ENCODE measurements around the gene SLC7A6. TPM values are rescaled to one million over a fixed set of nuclear protein-coding genes. Genes with fewer than 3 reads are reported as not detected.
"Not testable (repeated sequence)": the region's sequence is repeated elsewhere in the genome, so short reads cannot be mapped to it uniquely, and the experiment has no call there.

Gene SLC7A6
- total and polyA plus RNA-seq, 3 experiments from 2014 or later, result 18.7 to 94.9 (median 91.2) TPM

DNA sequence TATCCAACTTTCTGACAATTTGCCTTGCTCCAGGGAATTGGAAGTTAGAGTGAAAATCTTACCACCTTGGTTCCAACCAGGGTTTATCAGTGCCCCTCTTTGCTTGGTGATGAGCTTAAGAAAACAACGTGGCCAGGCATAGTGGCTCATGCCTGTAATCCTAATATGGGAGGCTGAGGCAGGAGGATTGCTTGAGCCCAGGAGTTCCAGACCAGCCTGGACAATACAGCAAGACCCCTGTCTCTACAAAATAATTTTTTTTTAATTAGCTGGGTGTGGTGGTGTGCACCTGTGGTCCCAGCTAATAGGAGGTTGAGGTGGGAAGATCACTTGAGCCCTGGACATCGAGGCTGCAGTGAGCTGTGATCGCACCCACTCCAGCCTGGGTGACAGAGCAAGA is 21.4 kb downstream of the SLC7A6 start:
- Mint-ChIP-seq H3K4me1 (peaks cover 92 to 95% (median 95%) of the 10 kb centered on the region in 3 donors), H3K36me3 (peaks cover 0 to 63% (median 29%) of the 10 kb centered on the region in 3 donors), H3K4me3 (peak overlapping the region in 6 of 7 donors; percentile 79 to 90 (median 84)), H3K27me3 (no peaks in the 10 kb centered on the region), H3K9me3 (no peaks in the 10 kb centered on the region), H3K27ac (peak overlapping the region; percentile 80 to 98 (median 90))
- peaks cover 16% of the 10 kb centered on the region for H3K36me3 ChIP-seq (ENCODE audit: insufficient read depth, low read length)
- no peak for DNase-seq
- no peaks in the 10 kb centered on the region for H3K27me3 ChIP-seq (ENCODE audit: insufficient read depth, low read length, poor library complexity, severe bottlenecking)
- POLR2A ChIA-PET, result interaction anchor here (0.6 to 3.5 kb wide), 8 partner anchors 10 to 567 kb away, joined by 3 to 21 read pairs (median 6); partner anchors contain the start of genes GFOD2, PRMT7, SLC7A6 and SLC7A6OS
- H3K9me3 ChIP-seq (ENCODE audit: low read length), result no peaks in the 10 kb centered on the region
- CTCF ChIA-PET, result interaction anchor here (1.1 to 22.1 kb wide), 8 partner anchors 9 to 43 kb away, joined by 4 to 319 read pairs (median 10); partner anchors contain the start of genes PRMT7, SLC7A6 and SLC7A6OS
- H3K27ac ChIP-seq (ENCODE audit: low read depth, low read length), result no peak overlapping the region
- H3K4me3 ChIP-seq (ENCODE audit: low read length), result peak overlapping the region; percentile 57
- peaks cover 99% of the 10 kb centered on the region for H3K4me1 ChIP-seq (ENCODE audit: insufficient read depth, low read length)

DNA sequence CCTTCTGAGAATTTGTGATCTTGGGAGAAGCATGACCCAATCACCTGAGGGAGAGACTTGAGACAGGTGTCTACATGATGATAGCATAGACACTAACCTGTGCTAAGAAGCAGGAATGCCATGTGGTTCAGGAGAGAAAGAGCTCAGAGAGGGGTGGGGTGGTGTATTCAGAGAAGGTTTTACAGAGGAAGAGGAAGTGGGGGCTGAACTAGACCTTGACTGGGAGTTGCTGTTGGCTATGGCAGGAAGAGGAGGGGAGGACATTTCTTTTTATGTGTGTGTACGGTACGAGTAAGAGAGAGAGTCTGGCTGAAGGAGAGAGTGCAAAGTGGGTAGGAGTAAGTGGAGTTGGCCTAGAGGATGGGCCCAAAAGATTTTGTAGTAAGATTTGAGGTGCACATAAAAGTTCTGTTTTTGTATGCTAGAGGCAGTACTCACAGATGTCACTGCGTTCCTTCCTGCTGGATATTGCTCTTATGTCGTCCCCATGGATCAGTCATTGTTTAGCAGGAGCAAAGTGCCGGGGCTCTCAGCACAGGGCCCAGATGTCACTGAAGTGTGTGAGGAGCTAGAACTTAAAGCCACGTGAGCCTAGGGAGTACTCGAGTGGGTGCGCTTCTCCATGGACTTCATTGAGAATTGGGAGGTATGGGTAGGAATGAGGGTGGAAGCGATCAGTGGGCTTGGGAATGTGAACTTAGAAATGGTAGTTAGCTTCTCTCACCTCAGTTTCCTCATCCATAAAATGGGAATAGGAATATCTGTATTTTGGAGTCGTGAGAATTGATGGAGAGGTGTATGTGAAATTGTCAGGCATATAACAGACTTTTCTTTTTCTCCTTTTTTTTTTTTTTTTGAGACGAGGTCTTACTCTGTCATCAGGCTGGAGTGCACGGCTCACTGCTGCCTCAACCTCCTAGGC is 22.1 kb downstream of the SLC7A6 start:
- CTCF ChIA-PET, result interaction anchor here (1.1 to 22.1 kb wide), 8 partner anchors 8 to 43 kb away, joined by 4 to 319 read pairs (median 11); partner anchors contain the start of genes PRMT7, SLC7A6 and SLC7A6OS
- DNase-seq, result peak in 2 of 5 donors; percentile 53 to 73
- H3K27me3 Mint-ChIP-seq, result no peaks in the 10 kb centered on the region

DNA sequence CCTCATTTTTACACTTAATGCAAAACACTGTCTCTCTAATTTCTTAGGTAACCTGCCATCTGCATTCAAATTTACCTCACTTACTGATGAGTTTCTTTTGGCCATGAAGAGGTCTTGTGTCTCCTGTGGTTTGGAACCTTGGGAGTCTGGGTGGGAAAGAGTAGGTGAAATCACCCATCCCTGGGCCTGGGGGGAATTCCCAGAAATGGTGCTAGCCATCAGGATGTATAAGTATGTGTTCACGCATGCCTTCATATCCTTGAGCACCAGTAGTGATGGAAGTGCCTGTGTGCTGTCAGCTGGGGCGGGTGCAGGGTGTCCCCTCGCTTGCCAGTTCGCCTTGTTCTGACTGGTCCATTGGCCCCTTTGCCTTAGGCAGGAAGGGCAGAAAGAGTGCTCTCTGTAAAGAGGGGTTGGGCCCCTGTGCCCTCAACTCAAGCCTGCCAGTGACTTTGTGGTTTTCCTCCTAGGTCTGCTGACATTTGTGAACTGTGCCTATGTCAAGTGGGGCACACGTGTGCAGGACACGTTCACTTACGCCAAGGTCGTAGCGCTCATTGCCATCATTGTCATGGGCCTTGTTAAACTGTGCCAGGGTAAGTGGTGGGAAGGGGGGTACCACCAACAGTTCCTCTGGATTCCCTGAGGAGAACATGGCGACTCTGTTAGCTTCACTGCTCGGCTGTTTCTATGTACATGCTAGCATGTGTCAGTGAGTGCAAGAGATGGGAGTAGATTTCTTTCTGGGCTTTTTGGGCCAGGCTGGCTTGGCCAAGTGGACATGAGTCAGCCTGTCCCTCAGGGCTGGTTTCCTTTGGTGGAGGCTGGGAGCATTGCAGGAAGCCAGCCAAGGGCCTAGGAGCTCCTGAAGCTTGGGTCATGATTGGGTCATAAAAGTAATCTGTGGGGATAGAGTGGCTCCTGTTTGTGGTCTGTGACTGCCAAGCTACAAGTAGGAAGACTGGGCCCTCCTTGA is 23.2 kb downstream of the SLC7A6 start:
- H3K36me3 ChIP-seq (ENCODE audit: insufficient read depth, low read length), result peaks cover 18% of the 10 kb centered on the region
- H3K4me3 Mint-ChIP-seq, result peak overlapping the region; percentile 53 to 84 (median 72)
- H3K27ac Mint-ChIP-seq, result peak overlapping the region; percentile 79 to 98 (median 91)
- H3K4me1 ChIP-seq (ENCODE audit: insufficient read depth, low read length), result peaks cover 99% of the 10 kb centered on the region
- ChIA-PET CTCF (interaction anchor here (0.8 to 22.1 kb wide), 4 partner anchors 23 to 41 kb away, joined by 3 to 319 read pairs (median 8); partner anchors contain the start of genes PRMT7, SLC7A6 and SLC7A6OS), POLR2A (interaction anchor here (0.5 to 1.6 kb wide), 6 partner anchors 13 to 398 kb away, joined by 3 to 9 read pairs (median 6); partner anchors contain the start of genes PLA2G15, PRMT7 and SLC7A6OS)
- peaks cover 91 to 95% (median 95%) of the 10 kb centered on the region in 3 donors for H3K4me1 Mint-ChIP-seq
- H3K9me3 ChIP-seq (ENCODE audit: low read length), result no peaks in the 10 kb centered on the region
- no peak overlapping the region for H3K27ac ChIP-seq (ENCODE audit: low read depth, low read length)
- no peaks in the 10 kb centered on the region for H3K27me3 Mint-ChIP-seq
- peak in 4 of 5 donors; percentile 19 to 63 (median 60) for DNase-seq
- peaks cover 3 to 63% (median 24%) of the 10 kb centered on the region in 3 donors for H3K36me3 Mint-ChIP-seq
- H3K27me3 ChIP-seq (ENCODE audit: insufficient read depth, low read length, poor library complexity, severe bottlenecking), result no peaks in the 10 kb centered on the region
- H3K9me3 Mint-ChIP-seq, result no peaks in the 10 kb centered on the region
- peak overlapping the region; percentile 57 for H3K4me3 ChIP-seq (ENCODE audit: low read length)

More for the DNA sequence above, 22.1 kb downstream of the SLC7A6 start:
- H3K27me3 ChIP-seq (ENCODE audit: insufficient read depth, low read length, poor library complexity, severe bottlenecking), result no peaks in the 10 kb centered on the region
- Mint-ChIP-seq H3K27ac (peak overlapping the region; percentile 85 to 98 (median 90)), H3K9me3 (no peaks in the 10 kb centered on the region), H3K4me3 (peak overlapping the region; percentile 67 to 90 (median 83)), H3K36me3 (peaks cover 3 to 64% (median 28%) of the 10 kb centered on the region in 3 donors), H3K4me1 (peaks cover 92 to 96% (median 95%) of the 10 kb centered on the region in 3 donors)
- POLR2A ChIA-PET, result interaction anchor here (0.5 to 3.5 kb wide), 12 partner anchors 10 to 1362 kb away, joined by 3 to 21 read pairs (median 5); partner anchors contain the start of genes GFOD2, PRMT7, SLC7A6 and SLC7A6OS
- no peaks in the 10 kb centered on the region for H3K9me3 ChIP-seq (ENCODE audit: low read length)
- peak overlapping the region; percentile 57 for H3K4me3 ChIP-seq (ENCODE audit: low read length)
- peaks cover 19% of the 10 kb centered on the region for H3K36me3 ChIP-seq (ENCODE audit: insufficient read depth, low read length)
- H3K27ac ChIP-seq (ENCODE audit: low read depth, low read length), result no peak overlapping the region
- peaks cover 99% of the 10 kb centered on the region for H3K4me1 ChIP-seq (ENCODE audit: insufficient read depth, low read length)

DNA sequence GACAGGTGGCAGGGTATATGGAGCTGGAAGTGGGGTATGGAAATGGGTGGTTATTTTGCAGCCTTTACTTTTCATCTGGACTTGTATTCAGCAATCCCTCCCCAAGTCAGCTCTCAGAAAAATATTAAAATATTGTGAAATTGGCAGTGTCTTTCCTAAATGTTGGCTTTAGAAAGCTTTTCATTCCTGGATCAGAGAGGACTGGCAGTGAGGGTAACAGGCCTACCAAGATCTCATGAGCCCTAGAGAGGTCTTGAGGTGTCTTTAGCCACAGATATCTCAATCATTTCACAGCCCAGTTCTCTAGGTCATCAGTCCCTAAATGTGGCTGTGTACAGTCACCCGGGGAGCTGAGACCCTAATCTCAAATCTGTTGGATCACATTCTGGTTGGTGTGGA is 23.9 kb downstream of the SLC7A6 start:
- Mint-ChIP-seq H3K4me3 (peak overlapping the region in 6 of 7 donors; percentile 53 to 84 (median 76)), H3K27me3 (no peaks in the 10 kb centered on the region), H3K9me3 (no peaks in the 10 kb centered on the region), H3K4me1 (peaks cover 89 to 93% (median 93%) of the 10 kb centered on the region in 3 donors), H3K27ac (peak overlapping the region; percentile 79 to 98 (median 91)), H3K36me3 (peaks cover 3 to 62% (median 22%) of the 10 kb centered on the region in 3 donors)
- Histone ChIP-seq H3K36me3 (ENCODE audit: insufficient read depth, low read length) (peaks cover 18% of the 10 kb centered on the region), H3K27ac (ENCODE audit: low read depth, low read length) (no peak overlapping the region), H3K27me3 (ENCODE audit: insufficient read depth, low read length, poor library complexity, severe bottlenecking) (no peaks in the 10 kb centered on the region), H3K9me3 (ENCODE audit: low read length) (no peaks in the 10 kb centered on the region), H3K4me1 (ENCODE audit: insufficient read depth, low read length) (peaks cover 96% of the 10 kb centered on the region), H3K4me3 (ENCODE audit: low read length) (peak overlapping the region; percentile 5)
- ChIA-PET POLR2A (interaction anchor here (0.5 to 1.6 kb wide), 4 partner anchors 13 to 399 kb away, joined by 4 to 9 read pairs (median 6); partner anchors contain the start of genes PLA2G15, PRMT7 and SLC7A6OS), CTCF (interaction anchor here (0.8 to 22.1 kb wide), 5 partner anchors 23 to 51 kb away, joined by 3 to 319 read pairs (median 4); partner anchors contain the start of genes PRMT7, SLC7A6 and SLC7A6OS)
- no peak for DNase-seq

DNA sequence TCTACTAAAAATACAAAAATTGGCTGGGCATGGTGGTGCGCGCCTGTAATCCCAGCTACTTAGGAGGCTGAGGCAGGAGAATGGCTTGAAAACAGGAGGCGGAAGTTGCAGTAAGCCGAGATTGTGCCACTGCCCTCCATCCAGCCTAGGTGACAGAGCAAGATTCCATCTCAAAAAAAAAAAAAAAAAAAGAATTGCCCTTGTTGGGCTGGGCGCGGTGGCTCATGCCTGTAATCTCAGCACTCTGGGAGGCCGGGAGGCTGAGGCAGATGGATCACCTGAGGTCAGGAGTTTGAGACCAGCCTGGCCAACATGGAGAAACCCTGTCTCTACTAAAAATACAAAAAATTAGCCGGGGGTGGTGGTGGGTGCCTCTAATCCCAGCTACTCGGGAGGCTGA is 24.5 kb downstream of the SLC7A6 start:
- peaks cover 23% of the 10 kb centered on the region for H3K36me3 ChIP-seq (ENCODE audit: insufficient read depth, low read length)
- peaks cover 91% of the 10 kb centered on the region for H3K4me1 ChIP-seq (ENCODE audit: insufficient read depth, low read length)
- Mint-ChIP-seq H3K27ac (peak overlapping the region; percentile 84 to 98 (median 94)), H3K36me3 (peaks cover 6 to 61% (median 22%) of the 10 kb centered on the region in 3 donors), H3K4me1 (peaks cover 88 to 93% (median 93%) of the 10 kb centered on the region in 3 donors), H3K4me3 (peak overlapping the region in 3 of 7 donors; percentile 52 to 84 (median 56))
- ChIA-PET POLR2A (interaction anchor here (1.4 kb wide), 1 partner anchor 44 kb away, joined by 4 read pairs; the partner anchor contains the start of gene PLA2G15), CTCF (interaction anchor here (0.9 to 22.1 kb wide), 5 partner anchors 16 to 52 kb away, joined by 3 to 319 read pairs (median 6); partner anchors contain the start of genes PRMT7, SLC7A6 and SLC7A6OS)
- not testable (repeated sequence) for H3K27ac ChIP-seq (ENCODE audit: low read depth, low read length); H3K27me3 Mint-ChIP-seq; H3K27me3 ChIP-seq (ENCODE audit: insufficient read depth, low read length, poor library complexity, severe bottlenecking); H3K4me3 ChIP-seq (ENCODE audit: low read length); H3K9me3 ChIP-seq (ENCODE audit: low read length); DNase-seq; H3K9me3 Mint-ChIP-seq

DNA sequence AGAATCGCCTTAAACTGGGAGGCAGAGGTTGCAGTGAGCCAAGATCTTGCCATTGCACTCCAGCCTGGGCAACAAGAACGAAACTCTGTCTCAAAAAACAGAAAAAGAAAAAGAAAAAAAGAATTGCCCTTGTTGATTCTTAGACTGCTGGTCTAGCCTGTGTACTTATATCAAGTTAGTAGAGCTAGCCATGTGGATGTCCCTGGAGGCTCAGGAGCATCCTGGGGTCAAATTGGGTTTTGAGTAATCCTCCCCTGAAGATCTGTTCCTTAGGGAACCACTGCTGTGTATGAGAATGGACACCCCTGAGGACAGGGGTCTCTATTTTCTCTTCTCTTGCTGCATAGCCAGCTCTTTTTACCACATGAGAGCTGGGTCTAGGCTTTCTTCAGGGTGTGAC is 24.9 kb downstream of the SLC7A6 start:
- Histone ChIP-seq H3K27ac (ENCODE audit: low read depth, low read length) (no peak overlapping the region), H3K36me3 (ENCODE audit: insufficient read depth, low read length) (peaks cover 25% of the 10 kb centered on the region), H3K27me3 (ENCODE audit: insufficient read depth, low read length, poor library complexity, severe bottlenecking) (no peaks in the 10 kb centered on the region), H3K9me3 (ENCODE audit: low read length) (no peaks in the 10 kb centered on the region), H3K4me1 (ENCODE audit: insufficient read depth, low read length) (peaks cover 87% of the 10 kb centered on the region), H3K4me3 (ENCODE audit: low read length) (no peak overlapping the region)
- POLR2A ChIA-PET, result interaction anchor here (1.0 to 1.6 kb wide), 5 partner anchors 17 to 53 kb away, joined by 4 to 6 read pairs (median 5); partner anchors contain the start of genes ESRP2, PLA2G15, PRMT7 and SLC7A6
- H3K27ac Mint-ChIP-seq, result peak overlapping the region; percentile 84 to 98 (median 92)
- peak overlapping the region in 6 of 7 donors; percentile 18 to 71 (median 54) for H3K4me3 Mint-ChIP-seq
- no peaks in the 10 kb centered on the region for H3K9me3 Mint-ChIP-seq
- H3K27me3 Mint-ChIP-seq, result no peaks in the 10 kb centered on the region
- CTCF ChIA-PET, result interaction anchor here (0.9 to 22.1 kb wide), 6 partner anchors 17 to 52 kb away, joined by 3 to 319 read pairs (median 4); partner anchors contain the start of genes PRMT7, SLC7A6 and SLC7A6OS
- H3K4me1 Mint-ChIP-seq, result peaks cover 87 to 92% (median 89%) of the 10 kb centered on the region in 3 donors
- no peak for DNase-seq
- H3K36me3 Mint-ChIP-seq, result peaks cover 6 to 63% (median 21%) of the 10 kb centered on the region in 3 donors

Measured in CD8-positive, alpha-beta memory T cell (primary cell).